Measurements from ENCODE around the gene HDAC4.
"Not testable (repeated sequence)": the region's sequence is repeated elsewhere in the genome, so short reads cannot be mapped to it uniquely, and the experiment has no call there.

HDAC4 gene

GRCh38 chr2:239184968-239185903 lies 215.6 kb downstream of the HDAC4 start:
- no peak for DNase-seq (ENCODE audit: low spot score)

GRCh38 chr2:239184179-239184578 lies 216.6 kb downstream of the HDAC4 start:
- no peak for DNase-seq (ENCODE audit: low spot score)

- peak; percentile 2 for DNase-seq (ENCODE audit: low spot score)
These were observed 217.6 kb downstream of the HDAC4 start for GRCh38 chr2:239182981-239183791.

GRCh38 chr2:239181903-239182581 lies 218.8 kb downstream of the HDAC4 start:
- DNase-seq (ENCODE audit: low spot score): no peak

GRCh38 chr2:239181074-239181902 lies 219.5 kb downstream of the HDAC4 start:
- no peak for DNase-seq (ENCODE audit: low spot score)

GRCh38 chr2:239180526-239181073 lies 220.2 kb downstream of the HDAC4 start:
- DNase-seq (ENCODE audit: low spot score): no peak

- no peak for DNase-seq (ENCODE audit: low spot score)
These were observed 220.9 kb downstream of the HDAC4 start for GRCh38 chr2:239179851-239180371.

- DNase-seq (ENCODE audit: low spot score): no peak
These were observed 221.9 kb downstream of the HDAC4 start for GRCh38 chr2:239178954-239179353.

GRCh38 chr2:239178484-239178883 lies 222.3 kb downstream of the HDAC4 start:
- DNase-seq (ENCODE audit: low spot score): no peak

- DNase-seq (ENCODE audit: low spot score): no peak
These were observed 222.9 kb downstream of the HDAC4 start for GRCh38 chr2:239177908-239178307.

GRCh38 chr2:239177325-239177724 lies 223.5 kb downstream of the HDAC4 start:
- no peak for DNase-seq (ENCODE audit: low spot score)

GRCh38 chr2:239176138-239176803 lies 224.5 kb downstream of the HDAC4 start:
- DNase-seq (ENCODE audit: low spot score): not testable (repeated sequence)

GRCh38 chr2:239175181-239175580 lies 225.6 kb downstream of the HDAC4 start:
- no peak for DNase-seq (ENCODE audit: low spot score)

GRCh38 chr2:239173301-239173700 lies 227.5 kb downstream of the HDAC4 start:
- DNase-seq (ENCODE audit: low spot score): peak; percentile 34

GRCh38 chr2:239171643-239172042 lies 229.2 kb downstream of the HDAC4 start:
- no peak for DNase-seq (ENCODE audit: low spot score)

GRCh38 chr2:239169311-239170048 lies 231.3 kb downstream of the HDAC4 start:
- no peak for DNase-seq (ENCODE audit: low spot score)

GRCh38 chr2:239168575-239168974 lies 232.2 kb downstream of the HDAC4 start:
- no peak for DNase-seq (ENCODE audit: low spot score)

GRCh38 chr2:239167766-239168444 lies 232.9 kb downstream of the HDAC4 start:
- no peak for DNase-seq (ENCODE audit: low spot score)

All from activated CD4-positive, alpha-beta T cell treated with anti-CD3 and anti-CD28 coated beads, Interleukin-2, Interleukin-4, amounts not matched to agents 100 ng/mL and 50 ng/mL, durations not matched to agents 16 hours and 8 hours (primary cell).